ENCODE data around the gene TSHZ2.
"Not testable (repeated sequence)": the region's sequence is repeated elsewhere in the genome, so short reads cannot be mapped to it uniquely, and the experiment has no call there.

TSHZ2 gene

DNA sequence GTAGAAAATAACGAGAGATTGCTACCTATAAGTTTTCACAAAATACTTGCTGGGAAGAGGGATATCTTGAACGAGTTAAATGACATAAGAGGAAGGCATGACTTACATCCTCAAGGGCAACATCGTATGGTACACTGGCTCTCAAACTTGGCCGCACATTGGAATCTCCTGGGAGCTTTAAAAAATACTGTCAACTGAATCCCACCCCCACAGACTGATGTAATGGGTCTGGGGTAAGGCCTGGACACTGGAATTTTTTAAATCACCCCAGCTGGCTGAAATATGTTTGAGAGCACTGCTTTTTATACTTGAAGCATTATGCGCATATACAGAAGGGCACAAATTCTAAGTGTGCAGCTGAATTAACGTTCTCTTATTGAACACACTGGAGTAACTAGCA lies 8.0 kb upstream of the TSHZ2 start:
- in situ Hi-C loops (cut with HindIII; ENCODE audit: low pct_ligation_motif_present, low sequenced_read_pairs), result no loop called here
- H3K27ac ChIP-seq, result no peak overlapping the region
- no peaks in the 10 kb centered on the region for H3K36me3 ChIP-seq (replicated peaks)
- TF ChIP-seq, protein P1, sequence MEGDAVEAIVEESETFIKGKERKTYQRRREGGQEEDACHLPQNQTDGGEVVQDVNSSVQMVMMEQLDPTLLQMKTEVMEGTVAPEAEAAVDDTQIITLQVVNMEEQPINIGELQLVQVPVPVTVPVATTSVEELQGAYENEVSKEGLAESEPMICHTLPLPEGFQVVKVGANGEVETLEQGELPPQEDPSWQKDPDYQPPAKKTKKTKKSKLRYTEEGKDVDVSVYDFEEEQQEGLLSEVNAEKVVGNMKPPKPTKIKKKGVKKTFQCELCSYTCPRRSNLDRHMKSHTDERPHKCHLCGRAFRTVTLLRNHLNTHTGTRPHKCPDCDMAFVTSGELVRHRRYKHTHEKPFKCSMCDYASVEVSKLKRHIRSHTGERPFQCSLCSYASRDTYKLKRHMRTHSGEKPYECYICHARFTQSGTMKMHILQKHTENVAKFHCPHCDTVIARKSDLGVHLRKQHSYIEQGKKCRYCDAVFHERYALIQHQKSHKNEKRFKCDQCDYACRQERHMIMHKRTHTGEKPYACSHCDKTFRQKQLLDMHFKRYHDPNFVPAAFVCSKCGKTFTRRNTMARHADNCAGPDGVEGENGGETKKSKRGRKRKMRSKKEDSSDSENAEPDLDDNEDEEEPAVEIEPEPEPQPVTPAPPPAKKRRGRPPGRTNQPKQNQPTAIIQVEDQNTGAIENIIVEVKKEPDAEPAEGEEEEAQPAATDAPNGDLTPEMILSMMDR (IDR thresholded peaks at IDR 0.05; ENCODE audit: low read depth, low read length, missing control alignments), result no peak
- no peak for DNase-seq
- H3K4me3 ChIP-seq (ENCODE audit: low read depth, low read length), result no peak overlapping the region
- no peaks in the 10 kb centered on the region for H3K27me3 ChIP-seq (replicated peaks)

DNA sequence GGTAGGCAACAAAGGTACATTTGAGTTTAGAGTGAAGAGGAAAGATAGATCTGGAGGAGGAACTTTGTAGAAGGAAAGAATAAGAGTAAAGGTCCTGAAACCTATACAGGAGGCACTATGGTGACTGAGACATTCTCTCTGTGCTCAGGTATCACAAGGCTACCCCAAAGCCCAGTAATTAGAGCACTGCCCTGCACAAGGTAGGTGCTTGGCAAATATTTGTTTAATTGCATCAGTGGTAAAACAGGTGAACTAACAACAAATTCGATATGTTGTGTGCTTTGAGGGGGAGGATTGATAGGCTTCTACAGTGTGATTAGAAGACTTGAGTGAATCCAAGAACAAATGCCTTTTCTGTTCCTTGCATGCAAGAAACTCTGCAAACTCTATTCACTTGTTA lies 6.8 kb upstream of the TSHZ2 start:
- Histone ChIP-seq H3K27ac (no peak overlapping the region), H3K27me3 (replicated peaks) (no peaks in the 10 kb centered on the region), H3K4me3 (ENCODE audit: low read depth, low read length) (no peak overlapping the region), H3K36me3 (replicated peaks) (no peaks in the 10 kb centered on the region)
- TF ChIP-seq, protein P1 (IDR thresholded peaks at IDR 0.05; ENCODE audit: low read depth, low read length, missing control alignments), result no peak
- DNase-seq, result no peak
- in situ Hi-C loops (cut with HindIII; ENCODE audit: low pct_ligation_motif_present, low sequenced_read_pairs), result no loop called here

DNA sequence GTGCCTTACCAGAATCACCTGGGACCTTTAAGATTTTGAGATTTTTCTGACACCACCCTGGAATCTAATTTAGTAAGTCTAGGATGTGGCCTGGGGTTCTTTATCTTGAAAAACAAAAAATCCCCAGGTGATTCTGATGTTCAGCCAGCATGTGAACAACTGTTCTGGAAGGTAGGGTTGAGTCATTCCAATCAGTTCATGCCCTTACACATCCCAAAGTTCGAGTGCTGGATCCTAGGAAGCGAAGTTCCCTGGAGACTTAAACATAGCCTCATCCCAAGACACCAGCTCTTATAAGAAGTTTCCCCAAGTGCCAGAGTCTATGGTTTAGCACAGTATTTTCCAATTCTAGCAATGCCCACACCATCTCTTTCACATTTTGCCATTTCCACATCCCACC lies 6.3 kb upstream of the TSHZ2 start:
- no peaks in the 10 kb centered on the region for H3K36me3 ChIP-seq (replicated peaks)
- H3K27ac ChIP-seq, result no peak overlapping the region
- in situ Hi-C loops (cut with HindIII; ENCODE audit: low pct_ligation_motif_present, low sequenced_read_pairs), result no loop called here
- TF ChIP-seq, protein P1 (IDR thresholded peaks at IDR 0.05; ENCODE audit: low read depth, low read length, missing control alignments), result no peak
- H3K27me3 ChIP-seq (replicated peaks), result no peaks in the 10 kb centered on the region
- DNase-seq, result no peak
- no peak overlapping the region for H3K4me3 ChIP-seq (ENCODE audit: low read depth, low read length)

DNA sequence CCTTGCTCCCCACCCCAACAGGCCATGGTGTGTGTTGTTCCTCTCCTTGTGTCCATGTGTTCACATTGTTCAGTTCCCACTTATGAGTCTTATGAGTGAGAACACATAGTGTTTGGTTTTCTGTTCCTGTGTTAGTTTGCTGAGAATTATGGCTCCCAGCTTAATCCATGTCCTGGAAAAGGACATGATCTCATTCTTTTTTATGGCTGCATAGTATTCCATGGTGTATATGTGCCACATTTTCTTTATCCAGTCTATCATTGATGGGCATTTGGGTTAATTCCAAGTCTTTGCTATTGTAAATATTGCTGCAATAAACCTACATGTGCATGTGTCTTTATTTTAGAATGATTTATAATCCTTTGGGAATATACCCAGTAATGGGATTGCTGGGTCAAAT lies 5.6 kb upstream of the TSHZ2 start:
- in situ Hi-C loops (cut with HindIII; ENCODE audit: low pct_ligation_motif_present, low sequenced_read_pairs); H3K27me3 ChIP-seq (replicated peaks); H3K4me3 ChIP-seq (ENCODE audit: low read depth, low read length); H3K27ac ChIP-seq; DNase-seq; H3K36me3 ChIP-seq (replicated peaks): not testable (repeated sequence)

DNA sequence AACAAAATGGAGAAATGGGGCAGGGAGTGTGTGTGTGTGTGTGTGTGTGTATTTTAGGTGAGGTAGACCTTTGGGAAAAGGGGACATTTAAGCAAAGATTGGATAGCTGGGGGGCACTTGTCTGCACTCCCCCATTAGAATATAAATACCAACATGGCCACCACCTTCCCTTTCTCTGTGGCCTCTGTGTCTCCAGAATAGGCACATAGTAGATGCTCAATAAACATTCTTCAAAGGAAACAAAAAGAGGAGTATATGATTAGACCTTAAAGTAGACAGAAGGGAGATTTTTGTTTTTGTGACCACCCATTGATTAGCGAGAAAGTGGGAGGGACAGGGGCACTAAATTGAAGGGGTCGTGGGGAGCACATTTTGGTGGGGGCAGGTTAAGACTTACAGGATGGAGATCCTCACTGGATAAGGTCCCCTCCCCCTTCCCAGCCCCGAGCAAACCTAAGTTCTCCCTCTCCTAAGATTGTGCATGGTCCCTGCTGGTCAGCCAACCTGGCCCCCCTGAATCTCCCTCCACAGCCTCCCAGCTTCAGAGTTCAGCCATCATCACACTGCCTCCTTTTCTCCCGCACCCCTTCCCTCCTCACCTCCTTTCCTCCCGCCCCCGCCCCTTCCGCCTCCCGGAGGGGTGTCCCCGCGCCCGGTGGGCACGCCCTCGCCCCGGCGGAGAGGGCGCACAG lies 514 bp upstream of the TSHZ2 start:
- Histone ChIP-seq H3K27ac (no peak overlapping the region), H3K27me3 (replicated peaks) (no peaks in the 10 kb centered on the region), H3K4me3 (ENCODE audit: low read depth, low read length) (peak overlapping the region; percentile 9), H3K36me3 (replicated peaks) (no peaks in the 10 kb centered on the region)
- in situ Hi-C loops (cut with HindIII; ENCODE audit: low pct_ligation_motif_present, low sequenced_read_pairs), result no loop called here
- DNase-seq, result no peak
- TF ChIP-seq, protein P1 (IDR thresholded peaks at IDR 0.05; ENCODE audit: low read depth, low read length, missing control alignments), result no peak

DNA sequence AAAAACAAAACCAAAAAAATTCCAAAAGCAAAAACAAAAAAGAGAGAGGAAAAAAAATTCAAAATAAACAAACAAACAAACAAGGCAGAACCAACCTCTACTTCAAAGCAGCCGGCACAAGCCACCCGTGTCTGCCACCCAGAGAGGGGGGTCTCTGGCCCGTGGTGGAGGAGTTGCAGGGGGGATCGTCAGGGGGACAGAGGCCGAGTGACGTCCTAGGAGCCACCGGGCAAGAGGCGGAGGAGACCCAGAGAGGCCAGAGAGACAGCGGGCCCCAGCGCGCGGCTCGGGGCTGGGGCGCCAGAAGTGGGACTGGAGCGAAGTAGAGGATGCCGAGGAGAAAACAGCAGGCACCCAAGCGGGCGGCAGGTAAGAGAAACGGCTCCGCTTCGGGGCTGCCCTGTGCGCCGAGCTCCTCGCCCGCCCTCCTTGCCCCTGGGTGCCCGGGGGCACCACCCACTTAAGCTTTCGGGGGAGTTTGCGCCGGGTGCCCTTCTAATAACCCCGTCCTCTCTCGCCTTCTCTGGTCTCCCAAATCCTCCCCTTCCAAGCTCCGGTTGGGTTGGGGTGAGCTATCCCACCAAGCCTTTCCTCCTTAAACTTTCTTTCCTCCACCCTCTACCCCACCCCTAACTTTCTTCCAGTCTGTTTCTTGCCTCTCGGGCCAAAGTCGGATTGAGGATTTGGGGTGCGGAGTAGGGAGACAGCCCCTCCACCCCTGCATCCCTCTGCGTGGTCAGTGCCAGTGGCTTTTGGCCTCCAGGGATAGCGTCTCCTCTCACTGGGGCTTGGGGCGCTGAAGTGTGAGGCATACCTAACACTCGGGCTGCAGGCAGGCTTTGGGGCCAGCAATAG lies 1.0 kb downstream of the TSHZ2 start:
- TF ChIP-seq, protein P1 (IDR thresholded peaks at IDR 0.05; ENCODE audit: low read depth, low read length, missing control alignments), result no peak
- in situ Hi-C loops (cut with HindIII; ENCODE audit: low pct_ligation_motif_present, low sequenced_read_pairs), result no loop called here
- H3K36me3 ChIP-seq (replicated peaks), result no peaks in the 10 kb centered on the region
- peak overlapping the region; percentile 22 for H3K4me3 ChIP-seq (ENCODE audit: low read depth, low read length)
- H3K27me3 ChIP-seq (replicated peaks), result no peaks in the 10 kb centered on the region
- H3K27ac ChIP-seq, result no peak overlapping the region
- no peak for DNase-seq
